ENCODE measurements around the gene SIRT7. TPM values are rescaled to one million over a fixed set of nuclear protein-coding genes. Genes with fewer than 3 reads are reported as not detected.

SIRT7 gene
- polyA plus RNA-seq, 4 donors: 25.9 to 129 (median 60.4) TPM

DNA sequence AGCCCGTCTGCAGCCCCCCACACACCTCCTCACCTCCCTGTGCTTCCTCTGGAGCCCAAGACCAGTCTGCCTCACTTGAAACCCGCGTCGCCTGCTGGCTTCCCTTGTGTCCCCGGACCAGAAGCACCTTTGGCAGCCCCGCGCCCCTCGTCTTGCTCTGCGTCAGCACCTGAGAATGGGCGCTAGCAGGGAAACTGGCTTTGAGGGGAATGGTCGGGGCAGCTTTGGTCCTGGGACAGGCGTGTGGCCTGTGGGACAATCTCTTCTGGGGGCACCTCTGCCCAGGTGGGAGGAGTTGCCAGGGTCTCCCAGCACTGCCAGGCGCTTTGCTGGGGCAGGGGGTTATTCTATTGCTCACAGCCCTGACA is 13.2 kb upstream of the SIRT7 start:
- FAIRE-seq (no peak), DNase-seq (no peak)
- Histone ChIP-seq H3K36me3 (ENCODE audit: control insufficient read depth in 3 of 3, insufficient read depth in 2 of 3, low read depth in 1 of 3, low read length in 3 of 3) (peaks cover 0 to 18% (median 0%) of the 10 kb centered on the region in 3 donors), H3K27ac (ENCODE audit: low read depth in 1 of 3, low read length in 2 of 3) (no peak overlapping the region), H3K27me3 (ENCODE audit: control insufficient read depth in 3 of 3, insufficient read depth in 3 of 3, low read length in 3 of 3) (peaks cover 0 to 15% (median 4%) of the 10 kb centered on the region in 3 donors), H3K4me3 (ENCODE audit: low read depth in 1 of 3, low read length in 3 of 3) (no peak overlapping the region), H3K4me1 (ENCODE audit: control insufficient read depth in 3 of 3, insufficient read depth in 2 of 3, low read depth in 1 of 3, low read length in 2 of 3) (peaks cover 0 to 14% (median 0%) of the 10 kb centered on the region in 3 donors), H3K9me3 (ENCODE audit: control insufficient read depth in 2 of 2, insufficient read depth in 1 of 2, low read depth in 1 of 2, low read length in 1 of 2) (no peaks in the 10 kb centered on the region)
- 74 to 81% (median 76%) methylated on average over 13 of the region's 13 CpGs for WGBS, 3 donors

DNA sequence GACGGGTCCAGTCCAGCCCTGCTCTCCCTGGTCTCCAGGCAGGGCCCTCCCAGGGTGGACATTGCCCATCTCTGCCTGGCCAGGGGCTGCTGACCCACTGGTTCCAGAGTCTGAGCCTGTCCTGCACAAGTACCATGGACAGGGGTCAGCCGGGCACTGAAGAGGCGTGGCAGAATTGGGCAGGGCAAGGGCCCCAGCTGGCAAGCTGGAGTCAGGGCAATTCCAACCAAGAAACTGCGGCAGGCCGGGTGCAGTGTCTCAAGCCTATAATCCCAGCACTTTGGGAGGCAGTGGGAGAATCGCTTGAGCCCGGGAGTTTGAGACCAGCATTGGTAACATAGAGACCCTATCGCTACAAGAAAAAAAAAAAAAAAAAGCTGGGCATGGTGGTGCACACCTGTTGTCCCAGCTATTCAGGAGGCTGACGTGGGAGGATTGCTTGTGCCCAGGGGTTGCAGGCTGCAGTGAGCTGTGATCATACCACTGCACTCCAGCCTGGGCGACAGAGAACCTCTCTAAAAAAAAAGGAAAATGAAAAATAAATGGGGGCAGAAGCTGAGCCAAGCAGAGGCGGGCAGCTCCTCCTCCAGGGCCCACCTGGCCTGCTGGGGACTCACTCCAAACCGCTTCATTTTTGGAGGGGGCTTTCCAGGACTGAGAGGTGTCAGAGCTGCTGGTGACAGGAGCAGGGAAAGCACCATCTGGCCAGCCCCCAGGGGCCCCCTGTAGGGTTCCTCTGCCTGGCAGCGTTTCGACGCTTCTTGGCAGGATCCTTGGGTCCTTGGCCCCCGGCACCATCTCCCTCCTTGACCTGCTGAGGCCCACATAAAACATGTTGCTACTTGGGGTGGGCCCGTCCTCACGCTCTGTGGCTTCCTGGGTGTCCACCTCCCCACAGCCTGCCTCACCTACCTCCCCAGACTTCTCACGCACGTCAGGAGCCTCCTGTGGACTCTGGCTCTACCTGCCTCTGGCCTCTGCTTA is 12.5 kb upstream of the SIRT7 start:
- DNase-seq (no peak), FAIRE-seq (no peak)
- Histone ChIP-seq H3K27me3 (ENCODE audit: control insufficient read depth in 3 of 3, insufficient read depth in 3 of 3, low read length in 3 of 3) (peaks cover 0 to 15% (median 4%) of the 10 kb centered on the region in 3 donors), H3K36me3 (ENCODE audit: control insufficient read depth in 3 of 3, insufficient read depth in 2 of 3, low read depth in 1 of 3, low read length in 3 of 3) (peaks cover 0 to 16% (median 0%) of the 10 kb centered on the region in 3 donors), H3K9me3 (ENCODE audit: control insufficient read depth in 2 of 2, insufficient read depth in 1 of 2, low read depth in 1 of 2, low read length in 1 of 2) (no peaks in the 10 kb centered on the region), H3K4me1 (ENCODE audit: control insufficient read depth in 3 of 3, insufficient read depth in 2 of 3, low read depth in 1 of 3, low read length in 2 of 3) (peaks cover 0 to 19% (median 0%) of the 10 kb centered on the region in 3 donors), H3K27ac (ENCODE audit: low read depth in 1 of 3, low read length in 2 of 3) (no peak overlapping the region), H3K4me3 (ENCODE audit: low read depth in 1 of 3, low read length in 3 of 3) (no peak overlapping the region)
- 56 to 69% (median 65%) methylated on average over 20 of the region's 20 CpGs for WGBS, 3 donors

DNA sequence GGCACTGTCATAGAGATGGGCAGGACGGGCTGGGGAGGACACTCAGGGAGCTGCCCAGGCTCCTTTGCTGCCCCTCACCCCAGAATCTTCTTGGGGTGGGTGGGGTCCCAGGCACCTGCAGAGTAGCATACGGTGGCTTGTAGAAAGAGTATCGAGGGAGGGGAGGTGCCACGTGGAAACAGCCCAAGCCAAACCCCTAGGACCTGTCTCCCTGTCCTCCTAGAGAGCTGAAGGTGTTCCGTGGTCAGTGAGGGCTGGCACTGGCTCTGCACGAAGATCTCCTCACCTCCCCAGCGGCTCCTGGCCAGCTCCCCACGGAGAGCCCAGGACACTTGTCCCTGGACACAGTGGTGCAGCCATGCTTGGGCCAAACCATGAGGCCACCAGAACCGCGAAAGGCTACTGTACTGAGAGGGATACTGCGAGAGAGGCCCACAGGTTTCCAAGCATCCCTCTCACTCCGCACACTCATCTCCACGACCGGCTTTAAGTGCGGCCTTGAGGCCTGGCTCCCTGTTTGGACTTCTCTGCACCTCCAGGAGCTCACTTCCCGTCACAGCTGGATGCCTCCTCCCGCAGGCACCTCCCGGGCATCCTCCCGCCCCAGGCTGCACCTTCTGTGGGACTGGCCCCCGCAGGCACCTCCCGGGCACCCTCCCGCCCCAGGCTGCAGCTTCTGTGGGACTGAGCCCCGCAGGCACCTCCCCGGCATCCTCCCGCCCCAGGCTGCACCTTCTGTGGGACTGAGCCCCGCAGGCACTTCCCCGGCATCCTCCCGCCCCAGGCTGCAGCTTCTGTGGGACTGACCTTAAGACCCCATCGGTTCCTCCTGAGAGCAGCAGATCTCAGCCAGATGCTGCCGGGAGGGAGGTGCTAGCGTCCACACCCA is 11.5 kb upstream of the SIRT7 start:
- Histone ChIP-seq H3K27ac (ENCODE audit: low read depth in 1 of 3, low read length in 2 of 3) (no peak overlapping the region), H3K4me3 (ENCODE audit: low read depth in 1 of 3, low read length in 3 of 3) (no peak overlapping the region), H3K27me3 (ENCODE audit: control insufficient read depth in 3 of 3, insufficient read depth in 3 of 3, low read length in 3 of 3) (peaks cover 0 to 15% (median 4%) of the 10 kb centered on the region in 3 donors), H3K36me3 (ENCODE audit: control insufficient read depth in 3 of 3, insufficient read depth in 2 of 3, low read depth in 1 of 3, low read length in 3 of 3) (peaks cover 0 to 15% (median 0%) of the 10 kb centered on the region in 3 donors), H3K4me1 (ENCODE audit: control insufficient read depth in 3 of 3, insufficient read depth in 2 of 3, low read depth in 1 of 3, low read length in 2 of 3) (peaks cover 4 to 29% (median 6%) of the 10 kb centered on the region in 3 donors), H3K9me3 (ENCODE audit: control insufficient read depth in 2 of 2, insufficient read depth in 1 of 2, low read depth in 1 of 2, low read length in 1 of 2) (no peaks in the 10 kb centered on the region)
- no peak for DNase-seq
- no peak for FAIRE-seq
- WGBS, 3 donors: 83 to 90% (median 88%) methylated on average over 27 to 31 of the region's 31 CpGs

DNA sequence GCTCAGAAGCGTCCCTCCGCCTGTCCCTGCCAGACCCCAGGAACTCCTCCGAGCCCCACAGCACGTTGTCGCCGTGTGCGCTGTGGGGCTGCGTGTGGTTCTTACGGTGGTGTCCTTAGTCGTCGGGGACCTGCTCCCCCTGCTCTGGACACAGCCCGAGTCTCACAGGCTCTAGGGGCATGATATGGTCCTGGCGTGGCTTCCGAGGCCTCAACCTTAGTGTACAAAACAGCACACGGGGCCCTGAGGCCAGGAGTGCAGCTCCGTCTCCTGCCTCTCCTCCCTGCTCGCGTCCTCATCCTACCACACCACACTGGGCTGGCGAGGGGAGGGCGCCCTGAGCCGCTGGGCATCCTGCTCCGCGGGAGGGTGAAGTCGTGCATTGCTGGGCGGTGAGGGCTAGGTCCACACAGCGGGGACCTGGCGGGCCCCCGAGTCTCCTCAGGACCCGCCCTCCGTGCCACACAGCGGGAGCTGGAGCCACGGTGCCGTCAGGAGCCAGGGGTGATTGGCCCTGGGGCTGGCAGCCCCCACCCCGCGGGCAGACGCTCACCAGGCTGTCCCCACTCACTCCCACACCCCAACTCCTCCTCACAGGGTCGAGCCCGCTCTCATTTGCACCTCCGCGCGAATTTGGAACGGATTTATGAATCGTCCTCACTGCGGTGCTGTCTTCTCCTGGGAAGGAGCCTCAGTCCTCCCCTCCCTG is 10.7 kb upstream of the SIRT7 start:
- Histone ChIP-seq H3K4me3 (ENCODE audit: low read depth in 1 of 3, low read length in 3 of 3) (peak overlapping the region in 2 of 3 donors; percentile 47 to 94), H3K4me1 (ENCODE audit: control insufficient read depth in 3 of 3, insufficient read depth in 2 of 3, low read depth in 1 of 3, low read length in 2 of 3) (peaks cover 7 to 37% (median 8%) of the 10 kb centered on the region in 3 donors), H3K27me3 (ENCODE audit: control insufficient read depth in 3 of 3, insufficient read depth in 3 of 3, low read length in 3 of 3) (peaks cover 0 to 15% (median 4%) of the 10 kb centered on the region in 3 donors), H3K27ac (ENCODE audit: low read depth in 1 of 3, low read length in 2 of 3) (no peak overlapping the region), H3K36me3 (ENCODE audit: control insufficient read depth in 3 of 3, insufficient read depth in 2 of 3, low read depth in 1 of 3, low read length in 3 of 3) (peaks cover 0 to 23% (median 0%) of the 10 kb centered on the region in 3 donors), H3K9me3 (ENCODE audit: control insufficient read depth in 2 of 2, insufficient read depth in 1 of 2, low read depth in 1 of 2, low read length in 1 of 2) (no peaks in the 10 kb centered on the region)
- DNase-seq (peak in 1 of 2 donors; percentile 52), FAIRE-seq (no peak)
- 15 to 25% (median 21%) methylated on average over 39 to 44 of the region's 44 CpGs for WGBS, 3 donors

DNA sequence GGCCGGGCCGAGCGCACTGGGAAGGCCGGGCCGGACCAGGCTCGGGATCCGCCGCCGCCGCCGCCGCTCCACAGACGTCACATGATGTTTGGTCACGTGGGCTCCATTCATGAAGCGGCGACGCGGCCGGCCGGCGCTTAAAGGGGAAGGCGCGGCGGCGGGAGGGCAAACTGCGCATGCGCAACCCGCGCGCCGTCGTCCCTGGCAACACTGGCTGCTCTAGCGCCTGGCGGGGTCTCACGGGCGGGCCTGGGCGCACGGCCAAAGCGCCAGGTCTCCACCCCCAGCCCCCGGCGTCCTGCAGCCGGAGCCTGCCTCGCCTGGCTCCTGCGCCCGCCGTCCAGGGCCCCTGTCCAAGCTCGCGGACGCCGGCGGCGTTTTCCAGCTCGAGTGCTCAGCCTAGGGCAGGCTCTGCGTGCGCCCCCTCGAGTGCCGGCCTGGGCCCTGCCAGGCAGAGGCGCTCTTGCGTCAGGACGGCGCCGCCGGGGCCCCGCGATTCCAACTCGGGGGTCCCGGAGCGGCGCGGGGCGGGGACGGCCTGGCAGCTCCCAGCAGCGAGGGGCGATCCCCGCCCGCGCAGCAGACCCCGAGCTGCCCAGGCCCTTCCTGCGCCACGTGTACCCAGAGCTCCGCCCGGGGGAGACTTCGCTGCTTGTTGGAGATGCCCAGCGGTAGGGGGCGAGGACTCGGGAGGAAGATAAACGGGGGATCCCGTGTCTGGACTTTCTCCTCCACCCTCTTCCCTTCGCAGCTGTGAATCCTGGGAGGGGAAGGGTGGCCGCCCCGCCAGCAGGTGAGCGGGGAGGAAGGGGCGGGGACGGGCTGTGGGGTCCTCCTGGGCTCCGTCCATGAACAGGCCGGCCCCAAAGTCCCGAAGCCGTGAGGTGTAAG is 9.9 kb upstream of the SIRT7 start, which contains the start of gene MAFG:
Gene MAFG, minus strand, starts transcription at position 83 of the 891 bp plus-strand sequence. CDS start 4,550 bp downstream, outside the sequence.
- WGBS, 3 donors: 0 to 1% (median 0%) methylated on average over 72 to 98 of the region's 98 CpGs
- H3K4me3 ChIP-seq (ENCODE audit: low read depth in 1 of 3, low read length in 3 of 3): peak within 1 kb of the TSS; percentile 87 to 96 (median 94)
- no peaks in the 10 kb centered on the region for H3K9me3 ChIP-seq (ENCODE audit: control insufficient read depth in 2 of 2, insufficient read depth in 1 of 2, low read depth in 1 of 2, low read length in 1 of 2)
- peaks cover 0 to 26% (median 0%) of the 10 kb centered on the region in 3 donors for H3K36me3 ChIP-seq (ENCODE audit: control insufficient read depth in 3 of 3, insufficient read depth in 2 of 3, low read depth in 1 of 3, low read length in 3 of 3)
- H3K27ac ChIP-seq (ENCODE audit: low read depth in 1 of 3, low read length in 2 of 3): peak within 1 kb of the TSS; percentile 89 to 99 (median 97)
- DNase-seq (peak; percentile 93 to 98), FAIRE-seq (no peak)
- peaks cover 0 to 15% (median 4%) of the 10 kb centered on the region in 3 donors for H3K27me3 ChIP-seq (ENCODE audit: control insufficient read depth in 3 of 3, insufficient read depth in 3 of 3, low read length in 3 of 3)
- peaks cover 9 to 45% (median 13%) of the 10 kb centered on the region in 3 donors for H3K4me1 ChIP-seq (ENCODE audit: control insufficient read depth in 3 of 3, insufficient read depth in 2 of 3, low read depth in 1 of 3, low read length in 2 of 3)

DNA sequence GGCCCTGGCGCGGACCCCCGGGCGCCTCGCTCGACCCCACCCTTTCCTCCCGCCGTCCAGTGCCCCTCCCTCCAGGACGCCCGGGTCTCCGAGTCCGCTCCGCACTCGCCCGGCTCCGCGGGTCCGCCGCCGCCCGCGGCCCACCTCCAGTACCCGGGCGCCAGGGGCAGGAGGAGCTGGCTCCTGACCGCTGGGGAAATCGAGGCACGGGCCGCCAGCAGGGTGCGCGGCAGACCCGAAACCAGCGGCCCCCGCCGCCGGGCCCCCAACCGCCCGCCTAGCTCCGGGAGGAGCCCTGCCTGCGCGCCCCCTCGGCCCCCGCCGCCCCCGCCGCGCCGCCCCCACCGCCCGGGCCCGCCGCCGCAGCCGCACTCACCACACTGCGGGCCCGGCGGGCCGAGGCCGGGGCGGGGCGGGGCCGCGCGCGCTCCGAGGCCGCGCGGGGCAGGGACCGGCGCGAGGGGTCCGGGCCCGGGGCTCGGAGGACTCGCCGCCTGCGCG is 9.2 kb upstream of the SIRT7 start:
- FAIRE-seq (no peak), DNase-seq (no peak)
- Histone ChIP-seq H3K27ac (ENCODE audit: low read depth in 1 of 3, low read length in 2 of 3) (peak overlapping the region; percentile 89 to 99 (median 97)), H3K27me3 (ENCODE audit: control insufficient read depth in 3 of 3, insufficient read depth in 3 of 3, low read length in 3 of 3) (peaks cover 0 to 15% (median 4%) of the 10 kb centered on the region in 3 donors), H3K4me3 (ENCODE audit: low read depth in 1 of 3, low read length in 3 of 3) (peak overlapping the region; percentile 87 to 96 (median 94)), H3K9me3 (ENCODE audit: control insufficient read depth in 2 of 2, insufficient read depth in 1 of 2, low read depth in 1 of 2, low read length in 1 of 2) (no peaks in the 10 kb centered on the region), H3K36me3 (ENCODE audit: control insufficient read depth in 3 of 3, insufficient read depth in 2 of 3, low read depth in 1 of 3, low read length in 3 of 3) (peaks cover 0 to 28% (median 0%) of the 10 kb centered on the region in 3 donors), H3K4me1 (ENCODE audit: control insufficient read depth in 3 of 3, insufficient read depth in 2 of 3, low read depth in 1 of 3, low read length in 2 of 3) (peaks cover 9 to 48% (median 13%) of the 10 kb centered on the region in 3 donors)
- 0 to 1% (median 0%) methylated on average over 10 to 78 of the region's 78 CpGs for WGBS, 3 donors

Measured in small intestine (tissue), 7 donors.